GM21390 (cell line): ENCODE results near the gene HOXB8.

Experiments
- ATAC-seq: cut with Tn5 transposase; IDR thresholded peaks from one replicate; pipeline ENCODE4 v1.9.1; 2021; ENCODE audit not compliant: unreplicated experiment

The HOXB8 gene

GRCh38 chr17:48596735-48597527 is 18.2 kb downstream of the HOXB8 start:
- ATAC-seq: no peak

GRCh38 chr17:48596000-48596734 is 18.9 kb downstream of the HOXB8 start:
- ATAC-seq: no peak

- ATAC-seq: no peak
Observed at GRCh38 chr17:48595278-48595999, 19.7 kb downstream of the HOXB8 start.

- ATAC-seq: no peak
Observed at GRCh38 chr17:48594538-48595277, 20.4 kb downstream of the HOXB8 start.

- no peak for ATAC-seq
Observed at GRCh38 chr17:48593840-48594537, 21.1 kb downstream of the HOXB8 start.

GRCh38 chr17:48593126-48593829 is 21.8 kb downstream of the HOXB8 start, which contains the start of gene HOXB5:
HOXB5 (minus strand) TSS chr17:48593779; CDS start chr17:48593682, 97 bp downstream.
- no peak for ATAC-seq

GRCh38 chr17:48592577-48592976 is 22.5 kb downstream of the HOXB8 start:
- no peak for ATAC-seq

GRCh38 chr17:48592057-48592514 is 23.0 kb downstream of the HOXB8 start:
- ATAC-seq: no peak

GRCh38 chr17:48591255-48592056 is 23.6 kb downstream of the HOXB8 start:
- ATAC-seq: no peak

- ATAC-seq: no peak
Observed at GRCh38 chr17:48590607-48591161, 24.4 kb downstream of the HOXB8 start.

- no peak for ATAC-seq
Observed at GRCh38 chr17:48589831-48590606, 25.1 kb downstream of the HOXB8 start, which contains the start of gene HOXB3. HOXB3 (minus strand) TSS chr17:48590241; CDS start chr17:48552474, 37,767 bp downstream.

GRCh38 chr17:48589060-48589830 is 25.8 kb downstream of the HOXB8 start:
- ATAC-seq: no peak

GRCh38 chr17:48588528-48588927 is 26.6 kb downstream of the HOXB8 start:
- no peak for ATAC-seq

- no peak for ATAC-seq
Observed at GRCh38 chr17:48588074-48588415, 27.0 kb downstream of the HOXB8 start.

- no peak for ATAC-seq
Observed at GRCh38 chr17:48587276-48588073, 27.6 kb downstream of the HOXB8 start.
